TTC549 (cell line): Measurements from ENCODE around the gene OSBPL7.
"Not testable (repeated sequence)": the region's sequence is repeated elsewhere in the genome, so short reads cannot be mapped to it uniquely, and the experiment has no call there.

Experiments
- FAIRE-seq: peaks from 2 replicates; lab custom pipeline; 2012; peaks lifted over from hg19 to GRCh38; lab: Jason Lieb, UNC

The OSBPL7 gene

GRCh38 chr17:47806026-47806912, 15.3 kb downstream of the OSBPL7 start:
- FAIRE-seq, result no peak

DNA sequence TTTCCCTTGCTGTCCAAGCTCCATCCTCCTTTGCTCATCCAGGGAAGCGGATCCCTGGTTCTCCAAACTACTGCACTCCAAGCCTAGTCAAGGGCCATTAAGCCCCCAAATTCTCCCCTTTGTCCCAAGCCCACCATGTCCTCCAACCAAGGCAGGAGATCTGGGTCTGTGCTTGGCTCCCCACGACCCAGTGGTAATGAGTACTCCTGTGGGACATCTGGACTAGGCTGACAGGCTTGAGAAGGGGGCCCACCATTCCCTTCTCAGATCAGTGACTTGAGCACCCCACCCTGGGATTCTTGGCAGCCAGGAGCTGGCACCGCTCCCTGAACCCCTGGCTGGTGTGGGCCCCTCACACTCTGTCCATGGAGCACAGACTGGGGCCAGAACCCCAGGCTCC, 17.1 kb downstream of the OSBPL7 start:
- FAIRE-seq, result no peak

DNA sequence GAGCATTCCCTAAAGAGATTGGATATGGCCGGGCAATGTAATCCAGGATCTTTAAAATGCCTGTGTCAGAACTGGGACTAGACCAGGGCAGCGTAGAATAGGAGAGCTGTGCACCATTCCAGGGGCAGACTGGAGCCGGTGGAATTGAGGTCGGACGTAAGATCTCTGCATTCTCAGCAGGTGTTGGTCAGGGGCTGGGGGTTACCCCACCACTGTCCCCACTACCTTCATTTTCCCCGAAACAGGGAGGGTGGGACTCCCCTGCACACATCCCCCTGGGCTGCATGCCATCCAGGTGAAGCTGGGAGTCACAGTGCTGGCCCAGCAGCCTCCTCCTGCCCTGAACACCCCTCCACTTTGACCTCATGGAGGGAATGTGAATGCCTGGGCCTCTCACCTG, 17.8 kb downstream of the OSBPL7 start:
- no peak for FAIRE-seq

DNA sequence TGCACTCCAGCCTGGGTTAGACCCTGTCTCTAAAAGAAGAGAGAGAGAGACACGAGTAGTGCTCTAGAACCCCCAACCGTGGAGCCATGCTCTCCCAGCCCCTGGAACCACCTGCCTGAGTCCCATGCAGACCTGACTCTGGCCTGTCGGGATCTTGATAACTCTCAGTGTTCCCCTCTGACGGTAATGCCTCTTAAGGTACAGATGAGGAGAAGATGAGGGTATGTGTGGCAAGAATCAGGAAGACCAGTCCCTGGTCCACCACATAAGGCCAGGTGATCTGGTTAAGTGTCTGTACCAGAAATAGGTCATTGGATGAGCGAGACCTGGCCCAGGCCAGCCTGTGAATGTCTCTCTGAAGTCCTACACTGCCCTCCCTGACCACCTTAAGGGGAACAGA, 18.4 kb downstream of the OSBPL7 start:
- FAIRE-seq, result no peak

GRCh38 chr17:47802341-47803022, 19.1 kb downstream of the OSBPL7 start:
- FAIRE-seq, result no peak

GRCh38 chr17:47801906-47802305, 19.7 kb downstream of the OSBPL7 start:
- FAIRE-seq, result no peak

- FAIRE-seq, result no peak
Observed at GRCh38 chr17:47801176-47801765, 20.3 kb downstream of the OSBPL7 start.

DNA sequence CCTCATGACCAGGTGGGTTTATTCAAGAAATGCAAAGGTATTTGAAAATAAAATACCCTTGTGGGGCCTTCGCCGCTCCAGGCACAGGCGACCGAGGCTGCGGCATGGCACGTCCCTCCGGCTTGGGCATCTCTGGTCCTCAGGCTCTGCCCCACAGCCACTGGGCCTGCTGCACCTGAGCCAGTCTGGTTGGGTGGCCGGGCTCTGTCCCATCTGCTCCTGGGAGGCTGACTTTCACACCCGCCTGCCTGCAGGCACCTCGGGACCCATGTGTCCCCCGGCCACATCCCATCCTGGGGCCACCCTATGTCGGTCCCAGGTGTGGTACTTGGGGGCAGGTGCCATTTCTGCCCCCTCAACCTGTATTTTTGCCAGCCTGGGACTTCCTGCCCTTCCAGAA, 20.9 kb downstream of the OSBPL7 start:
- FAIRE-seq, result no peak

- FAIRE-seq, result no peak
Observed at GRCh38 chr17:47797797-47798196, 23.8 kb downstream of the OSBPL7 start.

DNA sequence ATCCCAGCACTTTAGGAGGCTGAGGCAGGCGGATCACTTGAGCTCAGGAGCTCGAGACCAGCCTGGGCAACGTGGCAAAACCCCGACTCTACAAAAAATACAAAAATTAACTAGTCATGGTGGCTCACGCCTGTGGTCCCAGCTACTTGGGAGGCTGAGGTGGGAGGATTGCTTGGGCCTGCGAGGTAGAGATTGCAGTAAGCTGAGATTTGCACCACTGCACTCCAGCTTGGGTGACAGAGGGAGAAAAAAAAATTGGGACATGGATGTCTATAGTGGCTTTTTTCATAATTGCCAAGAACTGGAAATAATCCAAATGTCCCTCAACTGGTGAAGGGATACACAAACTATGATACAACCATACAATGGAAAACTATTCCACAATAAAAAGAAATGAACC, 28.6 kb downstream of the OSBPL7 start:
- no peak for FAIRE-seq

DNA sequence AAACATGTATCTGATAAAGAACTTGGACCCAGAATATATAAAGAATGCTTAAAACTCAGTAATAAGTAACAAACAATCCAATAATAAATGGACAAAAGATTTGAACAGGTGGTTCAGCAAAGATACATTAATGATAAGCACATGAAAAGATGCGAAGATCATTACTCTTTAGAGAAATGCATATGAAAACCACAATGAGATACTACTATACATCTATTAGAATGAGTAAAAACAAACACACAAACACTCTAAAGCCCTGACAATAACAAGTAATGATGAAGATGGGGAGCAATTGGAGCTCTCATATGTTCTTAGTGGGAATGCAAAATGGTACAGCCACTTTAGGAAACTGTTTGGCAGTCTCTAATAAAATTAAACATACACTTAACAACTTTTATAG, 29.1 kb downstream of the OSBPL7 start:
- no peak for FAIRE-seq

DNA sequence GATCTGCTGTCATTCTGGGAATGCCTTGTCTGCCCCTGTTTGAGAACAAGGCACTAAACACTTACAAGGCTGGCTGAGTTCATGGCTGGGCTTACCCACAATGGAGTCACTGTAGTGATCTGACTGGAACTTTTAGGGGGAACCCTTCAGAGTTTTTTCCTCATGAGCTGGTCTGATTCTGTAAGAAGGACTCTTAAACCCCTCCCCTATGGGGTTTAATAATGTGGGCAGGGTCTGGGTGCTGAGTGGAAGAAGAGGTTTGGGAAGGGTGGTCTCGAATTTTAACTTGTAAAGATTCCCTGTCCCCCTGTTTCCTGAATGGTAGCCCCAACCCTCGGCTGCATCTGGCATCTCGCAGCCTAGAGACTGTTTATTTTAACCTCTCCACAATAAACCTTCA, 30.6 kb downstream of the OSBPL7 start:
- no peak for FAIRE-seq

DNA sequence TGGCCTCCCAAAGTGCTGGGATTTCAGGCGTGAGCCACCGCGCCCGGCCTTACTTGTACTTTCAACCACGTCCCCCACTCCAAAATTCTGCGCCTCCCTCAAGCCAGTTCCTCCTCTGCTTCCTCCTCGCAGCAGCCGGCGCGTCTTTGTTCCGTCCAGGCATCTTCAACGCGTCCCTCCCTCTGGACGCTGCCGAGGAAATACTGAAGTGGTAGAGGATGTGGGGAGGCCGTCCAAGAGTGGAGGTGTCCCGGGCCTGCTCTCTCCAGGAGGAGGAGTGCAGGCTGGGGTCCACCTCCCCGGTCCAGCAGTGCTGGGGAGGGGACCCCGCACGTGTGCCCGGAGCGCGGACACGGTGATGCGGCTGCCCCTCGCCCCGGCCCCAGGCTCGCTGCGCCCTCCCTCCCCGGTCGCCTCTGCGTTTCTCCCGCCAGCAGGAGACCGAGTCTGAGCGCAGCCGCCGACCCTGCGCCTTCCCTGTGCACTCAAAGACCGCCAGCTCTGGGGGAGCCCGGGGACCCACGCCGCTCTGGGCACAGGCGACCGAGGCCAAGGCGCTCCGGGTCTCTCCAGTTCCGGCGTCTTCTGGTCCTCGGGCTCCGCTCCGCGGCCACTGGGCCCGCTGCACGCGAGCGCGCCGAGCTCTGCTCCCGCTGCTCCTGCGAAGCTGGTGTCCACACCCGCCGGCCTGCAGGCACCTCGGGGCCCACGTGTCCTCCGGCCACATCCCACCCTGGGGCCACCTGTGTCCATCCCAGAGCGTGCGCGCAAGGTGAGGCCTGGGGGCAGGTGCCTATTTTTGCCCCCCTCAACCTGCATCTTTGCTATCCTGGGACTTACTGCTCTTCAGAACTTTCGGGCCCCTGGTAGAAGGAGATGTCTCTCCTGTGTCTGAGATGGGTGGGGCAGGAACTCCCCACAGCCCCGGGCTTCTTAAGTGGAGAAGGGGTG, 31.7 kb downstream of the OSBPL7 start:
- FAIRE-seq, result no peak

DNA sequence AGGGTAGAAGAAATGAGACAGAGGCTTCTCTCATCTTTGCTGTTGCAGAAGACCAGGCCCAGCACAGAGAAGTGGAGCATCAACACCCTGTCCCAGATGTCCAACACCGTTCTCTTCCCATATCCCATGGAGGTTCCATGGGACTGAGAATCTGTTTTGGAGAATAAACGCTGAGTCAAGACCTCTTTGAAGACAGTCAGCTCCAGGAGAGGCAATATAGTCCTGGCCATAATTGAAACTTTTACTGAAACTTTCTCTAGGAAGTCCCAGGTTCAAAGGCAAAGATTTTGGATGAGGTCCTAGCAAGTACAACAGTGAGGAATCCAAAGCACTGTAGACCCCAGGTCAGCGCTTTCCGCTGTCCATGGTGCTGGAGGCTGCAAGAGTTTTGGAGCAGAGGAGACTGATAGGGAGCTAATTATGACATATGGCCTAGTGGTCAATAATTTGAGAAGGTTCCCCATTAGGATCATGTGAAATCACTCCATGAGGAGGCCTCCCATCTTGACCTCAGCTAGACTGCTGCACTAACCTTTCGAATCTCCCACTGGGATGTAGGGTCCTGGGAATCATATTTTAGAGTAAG, 36.0 kb downstream of the OSBPL7 start:
- no peak for FAIRE-seq

DNA sequence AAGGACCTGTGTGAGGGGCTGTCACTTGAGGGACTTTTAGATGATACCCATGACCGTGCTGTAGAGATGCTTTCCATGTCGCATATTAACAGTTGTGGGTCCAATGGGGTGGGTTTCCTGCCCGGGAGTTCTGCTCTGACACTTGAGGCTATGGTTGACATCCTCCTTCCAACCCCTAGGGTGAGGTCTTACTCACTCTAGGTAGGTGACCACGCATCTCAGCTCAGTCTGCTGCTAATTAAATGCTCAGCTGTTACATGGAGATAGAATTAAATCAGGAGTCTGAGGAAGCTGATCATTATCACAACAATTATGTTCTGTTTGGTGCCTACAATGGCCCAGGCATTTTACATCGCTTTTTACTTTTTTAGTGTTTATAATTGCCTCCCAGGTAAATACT, 40.2 kb downstream of the OSBPL7 start:
- FAIRE-seq, result no peak

DNA sequence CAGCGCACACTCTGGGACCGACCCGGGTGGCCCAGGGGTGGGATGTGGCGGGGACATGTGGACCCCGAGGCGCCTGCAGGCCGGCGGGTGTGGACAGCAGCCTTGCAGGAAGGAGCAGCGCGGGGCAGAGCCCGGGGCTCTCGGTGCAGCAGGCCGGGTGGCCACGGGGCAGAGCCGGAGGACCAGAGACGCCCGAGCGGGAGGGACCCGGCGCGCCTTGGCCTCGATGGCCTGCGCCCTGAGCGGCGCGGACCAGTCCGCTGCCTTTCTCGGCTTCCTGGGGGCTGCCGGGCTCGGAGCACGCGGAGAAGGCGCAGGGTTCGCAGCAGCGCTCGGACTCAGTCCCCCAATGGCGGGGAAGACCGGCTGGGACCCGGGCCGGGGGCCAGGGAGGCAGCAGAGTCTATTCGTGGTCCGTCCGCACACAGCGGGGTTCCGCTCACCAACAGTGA, 43.4 kb downstream of the OSBPL7 start:
- FAIRE-seq, result no peak

DNA sequence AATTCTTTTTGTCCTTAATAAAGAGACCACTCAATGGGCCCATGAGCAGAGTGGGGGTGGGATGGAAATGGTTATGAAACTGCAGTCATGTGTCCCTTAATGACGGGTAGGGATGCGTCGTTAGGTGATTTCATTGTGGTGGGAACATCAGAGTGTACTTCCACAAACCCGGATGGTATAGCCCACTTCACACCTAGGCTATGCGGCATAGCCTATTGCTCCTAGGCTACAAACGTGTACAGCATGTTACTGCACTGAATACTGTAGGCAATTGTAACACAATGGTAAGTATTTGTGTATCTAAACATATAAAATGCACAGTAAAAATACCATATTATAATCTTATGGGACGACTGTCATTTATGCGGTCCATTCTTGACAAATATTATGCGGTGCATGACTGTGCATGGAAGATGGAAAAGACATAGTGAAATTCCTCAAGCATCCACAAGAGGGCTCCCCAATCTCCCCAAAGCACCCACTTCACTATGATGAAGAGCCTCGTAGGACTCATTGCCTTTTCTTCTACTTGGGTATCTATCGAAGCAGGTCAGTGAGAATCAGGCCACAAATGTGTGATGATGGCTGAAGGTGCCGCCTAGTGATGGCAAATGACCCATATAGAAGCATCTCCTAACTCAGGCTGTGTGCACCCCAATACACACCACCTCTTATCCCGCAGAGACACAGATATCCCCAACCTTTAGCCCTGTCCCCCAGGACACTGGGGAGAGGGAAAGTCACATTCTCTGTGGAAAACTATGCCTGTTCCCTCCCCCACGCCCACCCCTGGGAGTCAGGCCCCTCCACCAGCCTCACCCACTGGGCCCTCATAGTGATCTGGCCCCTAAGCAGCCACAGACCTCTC, 45.0 kb downstream of the OSBPL7 start:
- peak; percentile 81 for FAIRE-seq

GRCh38 chr17:47774987-47775580, 46.5 kb downstream of the OSBPL7 start:
- no peak for FAIRE-seq

- no peak for FAIRE-seq
Observed at GRCh38 chr17:47774331-47774730, 47.3 kb downstream of the OSBPL7 start.

- not testable (repeated sequence) for FAIRE-seq
Observed at GRCh38 chr17:47773649-47774048, 47.9 kb downstream of the OSBPL7 start.
